ENCODE data around the gene KCNH2.
"Not testable (repeated sequence)": the region's sequence is repeated elsewhere in the genome, so short reads cannot be mapped to it uniquely, and the experiment has no call there.

Gene KCNH2, protein sequence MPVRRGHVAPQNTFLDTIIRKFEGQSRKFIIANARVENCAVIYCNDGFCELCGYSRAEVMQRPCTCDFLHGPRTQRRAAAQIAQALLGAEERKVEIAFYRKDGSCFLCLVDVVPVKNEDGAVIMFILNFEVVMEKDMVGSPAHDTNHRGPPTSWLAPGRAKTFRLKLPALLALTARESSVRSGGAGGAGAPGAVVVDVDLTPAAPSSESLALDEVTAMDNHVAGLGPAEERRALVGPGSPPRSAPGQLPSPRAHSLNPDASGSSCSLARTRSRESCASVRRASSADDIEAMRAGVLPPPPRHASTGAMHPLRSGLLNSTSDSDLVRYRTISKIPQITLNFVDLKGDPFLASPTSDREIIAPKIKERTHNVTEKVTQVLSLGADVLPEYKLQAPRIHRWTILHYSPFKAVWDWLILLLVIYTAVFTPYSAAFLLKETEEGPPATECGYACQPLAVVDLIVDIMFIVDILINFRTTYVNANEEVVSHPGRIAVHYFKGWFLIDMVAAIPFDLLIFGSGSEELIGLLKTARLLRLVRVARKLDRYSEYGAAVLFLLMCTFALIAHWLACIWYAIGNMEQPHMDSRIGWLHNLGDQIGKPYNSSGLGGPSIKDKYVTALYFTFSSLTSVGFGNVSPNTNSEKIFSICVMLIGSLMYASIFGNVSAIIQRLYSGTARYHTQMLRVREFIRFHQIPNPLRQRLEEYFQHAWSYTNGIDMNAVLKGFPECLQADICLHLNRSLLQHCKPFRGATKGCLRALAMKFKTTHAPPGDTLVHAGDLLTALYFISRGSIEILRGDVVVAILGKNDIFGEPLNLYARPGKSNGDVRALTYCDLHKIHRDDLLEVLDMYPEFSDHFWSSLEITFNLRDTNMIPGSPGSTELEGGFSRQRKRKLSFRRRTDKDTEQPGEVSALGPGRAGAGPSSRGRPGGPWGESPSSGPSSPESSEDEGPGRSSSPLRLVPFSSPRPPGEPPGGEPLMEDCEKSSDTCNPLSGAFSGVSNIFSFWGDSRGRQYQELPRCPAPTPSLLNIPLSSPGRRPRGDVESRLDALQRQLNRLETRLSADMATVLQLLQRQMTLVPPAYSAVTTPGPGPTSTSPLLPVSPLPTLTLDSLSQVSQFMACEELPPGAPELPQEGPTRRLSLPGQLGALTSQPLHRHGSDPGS

DNA sequence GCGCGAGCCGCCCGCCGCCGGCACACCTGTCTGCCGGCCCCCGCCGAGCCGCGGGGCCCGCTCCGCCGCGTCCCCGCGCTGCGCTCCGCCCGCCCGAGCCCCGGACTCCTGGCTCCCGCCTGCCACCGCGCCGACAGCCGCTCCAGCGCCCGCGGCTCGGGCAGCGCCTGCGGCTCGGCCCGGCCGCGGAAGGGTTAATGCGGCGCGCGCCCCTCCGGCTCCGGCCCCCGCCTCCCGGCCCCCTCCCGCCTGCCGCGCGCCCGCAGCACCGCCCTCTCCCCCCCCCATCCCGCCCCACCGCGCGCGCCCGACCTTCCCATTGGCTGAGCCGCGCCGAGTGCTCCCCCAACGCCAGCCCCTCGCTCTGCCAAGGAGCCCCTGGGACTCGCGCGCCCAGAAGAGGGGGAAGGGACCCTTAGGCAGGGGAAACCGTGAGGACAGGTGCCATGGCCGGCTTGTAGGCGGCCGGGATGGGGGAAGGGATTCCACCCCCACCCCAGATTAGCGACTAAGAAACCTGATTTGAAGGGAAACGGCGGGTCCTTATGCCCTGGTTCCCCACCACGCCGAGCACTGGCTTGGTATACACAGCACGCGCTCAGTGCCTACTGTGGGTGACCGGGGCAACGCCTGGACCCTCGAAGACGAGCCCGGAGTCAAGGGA lies at the start of gene KCNH2:
Gene KCNH2, minus strand, starts transcription at position 196 of the 664 bp plus-strand sequence. CDS start 408 bp downstream, outside the sequence.
- no peak for DNase-seq (ENCODE audit: low spot score)

DNA sequence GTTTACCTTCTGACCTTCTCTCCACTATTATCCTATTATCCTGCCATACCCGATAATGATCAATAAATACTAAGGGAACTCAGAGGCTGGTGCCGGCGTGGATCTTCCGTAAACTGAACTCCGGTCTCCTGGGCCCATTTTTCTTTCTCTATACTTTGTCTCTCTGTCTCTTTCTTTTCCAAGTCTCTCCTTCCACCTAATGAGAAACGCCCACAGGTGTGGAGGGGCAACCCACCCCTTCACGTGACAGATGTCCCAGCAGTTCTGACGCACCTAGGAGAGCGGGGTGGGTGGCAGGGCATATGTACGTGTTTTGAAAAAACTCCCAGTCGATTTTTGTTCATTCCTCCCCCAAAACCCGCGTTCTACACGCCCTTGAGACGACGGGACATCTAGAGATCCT lies 49.6 kb upstream of the KCNH2 start:
- DNase-seq (ENCODE audit: low spot score), result not testable (repeated sequence)

DNA sequence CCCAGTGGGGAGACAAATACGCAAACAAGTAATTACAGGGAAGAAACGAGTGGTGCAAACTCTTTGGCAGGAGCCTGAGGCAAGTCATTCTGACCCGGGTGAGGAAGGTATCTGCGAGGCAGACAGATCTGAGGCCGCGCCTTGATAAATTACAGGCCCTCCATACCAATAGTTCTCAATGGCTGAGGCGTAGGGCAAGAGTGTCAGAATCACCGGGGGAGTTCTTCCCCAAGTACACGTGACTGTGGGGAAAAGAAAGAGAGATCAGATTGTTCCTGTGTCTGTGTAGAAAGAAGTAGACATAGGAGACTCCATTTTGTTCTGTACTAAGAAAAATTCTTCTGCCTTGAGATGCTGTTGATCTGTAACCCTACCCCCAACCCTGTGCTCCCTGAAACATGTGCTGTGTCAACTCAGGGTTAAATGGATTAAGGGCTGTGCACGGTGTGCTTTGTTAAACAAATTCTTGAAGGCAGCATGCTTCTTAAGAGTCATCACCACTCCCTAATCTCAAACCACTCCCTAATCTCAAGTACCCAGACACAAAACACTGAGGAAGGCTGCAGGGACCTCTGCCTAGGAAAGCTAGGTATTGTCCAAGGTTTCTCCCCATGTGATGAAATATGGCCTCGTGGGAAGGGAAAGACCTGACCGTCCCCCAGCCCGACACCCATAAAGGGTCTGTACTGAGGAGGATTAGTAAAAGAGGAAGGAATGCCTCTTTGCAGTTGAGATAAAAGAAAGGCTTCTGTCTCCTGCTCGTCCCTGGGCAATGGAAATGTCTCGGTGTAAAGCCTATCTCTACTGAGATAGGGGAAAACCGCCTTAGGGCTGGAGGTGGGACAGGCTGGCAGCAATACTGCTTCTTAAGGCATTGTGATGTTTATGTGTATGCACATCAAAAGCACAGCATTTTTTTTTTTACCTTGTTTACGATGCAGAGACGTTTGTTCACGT lies 48.9 kb upstream of the KCNH2 start:
- DNase-seq (ENCODE audit: low spot score), result not testable (repeated sequence)

DNA sequence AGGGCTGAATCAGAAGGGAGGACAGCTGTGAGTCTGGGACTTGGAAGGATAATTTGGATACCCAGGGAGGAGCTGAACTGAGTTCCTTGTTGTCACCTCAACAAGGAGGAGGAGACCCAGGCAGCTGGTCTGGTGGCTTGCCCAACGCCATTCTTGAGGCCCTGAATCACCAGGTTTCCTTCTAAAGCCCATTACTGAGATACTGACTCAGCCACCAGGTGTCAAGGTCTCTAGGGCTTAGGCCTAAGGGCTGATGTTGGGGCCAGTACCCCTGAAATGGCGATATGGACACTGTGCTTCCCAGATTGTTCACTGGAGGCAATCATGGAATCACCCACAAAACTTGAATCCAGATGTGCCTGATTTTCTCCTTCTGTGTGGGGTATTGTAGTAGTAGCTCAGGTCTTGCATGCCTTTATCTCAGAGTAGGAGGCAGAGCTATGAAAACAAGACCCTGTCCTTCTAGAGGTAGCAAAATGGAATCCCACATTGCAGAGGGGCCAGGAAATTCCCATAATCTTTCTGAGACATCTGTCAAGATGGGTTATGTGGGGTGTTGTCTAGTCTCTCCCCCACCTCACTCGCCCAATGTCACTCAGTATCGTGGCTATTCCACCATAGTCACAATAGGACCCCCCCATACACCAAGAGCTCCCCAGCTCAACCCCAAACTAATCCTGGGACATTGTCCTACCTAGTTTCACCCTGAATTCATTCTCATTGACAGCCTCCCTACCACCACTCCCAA lies 48.0 kb upstream of the KCNH2 start:
- DNase-seq (ENCODE audit: low spot score), result no peak

DNA sequence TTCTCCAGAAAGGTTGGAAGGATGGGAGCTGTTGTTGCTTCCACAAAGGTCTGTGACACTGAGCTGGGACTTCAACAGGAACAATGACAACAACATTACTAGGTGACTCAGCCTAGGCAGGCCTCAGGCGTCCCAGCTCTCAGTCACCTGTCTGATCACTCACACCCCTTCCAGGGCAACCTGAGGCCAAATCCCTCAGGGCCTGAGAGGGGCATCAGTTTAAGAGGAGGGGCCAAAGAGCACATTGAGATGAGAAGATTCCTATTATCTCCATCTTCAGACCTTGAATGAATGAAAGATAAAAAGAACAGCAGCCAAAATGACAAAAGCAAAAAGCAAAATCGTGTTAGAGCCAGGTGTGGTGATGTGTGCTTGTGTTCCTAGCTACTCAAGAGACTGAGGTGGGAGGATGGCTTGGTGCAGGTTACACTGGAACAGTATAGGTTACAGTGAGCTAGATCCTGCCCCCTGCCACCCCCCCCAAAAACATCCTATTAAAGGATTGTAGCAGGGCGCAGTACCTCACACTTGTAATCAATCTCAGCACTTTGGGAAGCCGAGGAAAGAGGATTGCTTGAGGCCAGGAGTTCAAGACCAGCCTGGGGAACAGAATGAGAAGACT lies 46.4 kb upstream of the KCNH2 start, which contains the start of gene ATG9B:
Gene ATG9B, minus strand, starts transcription at position 60 of the 622 bp plus-strand sequence. CDS start 71 bp downstream, outside the sequence.
- no peak for DNase-seq (ENCODE audit: low spot score)

DNA sequence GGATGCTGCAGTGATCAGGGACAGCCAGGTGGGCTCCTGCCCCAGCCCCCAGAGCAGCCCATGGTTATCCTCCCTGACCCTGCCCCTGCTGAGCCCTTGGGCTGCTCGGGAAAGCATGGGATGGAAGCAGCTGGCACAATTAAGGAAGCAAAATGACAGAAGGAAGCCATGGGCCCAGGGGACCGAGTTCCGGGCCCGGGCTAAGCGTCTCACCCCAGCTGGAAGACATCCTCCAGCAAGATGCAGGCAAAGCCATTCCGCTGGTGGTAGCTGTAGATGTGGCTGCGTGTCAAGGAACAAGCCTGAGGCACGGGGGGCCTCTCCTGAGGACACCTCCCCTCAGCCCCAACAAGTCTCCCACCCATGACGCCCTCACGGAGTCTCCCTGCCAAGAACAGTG lies 45.1 kb upstream of the KCNH2 start:
- DNase-seq (ENCODE audit: low spot score), result no peak

DNA sequence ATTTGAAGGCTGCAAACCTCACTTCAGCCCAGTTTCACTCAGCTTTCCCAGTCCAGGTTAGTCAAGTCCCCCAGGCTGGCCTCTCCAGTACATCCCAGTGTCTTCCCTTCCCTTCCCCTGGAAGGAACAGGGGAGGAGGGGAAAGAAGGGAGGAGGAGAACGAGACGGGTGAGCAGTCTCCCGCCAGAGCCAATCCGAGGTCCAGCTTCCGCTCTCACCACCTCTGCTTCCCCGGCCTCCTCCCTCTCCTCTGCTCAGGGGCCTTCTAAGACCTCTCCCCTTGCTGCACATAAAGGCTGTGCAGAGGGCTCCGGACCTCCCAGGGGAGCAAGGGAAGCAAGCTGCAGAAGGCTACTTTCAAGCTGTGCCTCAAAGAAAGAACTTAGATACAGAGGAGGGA lies 42.1 kb upstream of the KCNH2 start:
- no peak for DNase-seq (ENCODE audit: low spot score)

DNA sequence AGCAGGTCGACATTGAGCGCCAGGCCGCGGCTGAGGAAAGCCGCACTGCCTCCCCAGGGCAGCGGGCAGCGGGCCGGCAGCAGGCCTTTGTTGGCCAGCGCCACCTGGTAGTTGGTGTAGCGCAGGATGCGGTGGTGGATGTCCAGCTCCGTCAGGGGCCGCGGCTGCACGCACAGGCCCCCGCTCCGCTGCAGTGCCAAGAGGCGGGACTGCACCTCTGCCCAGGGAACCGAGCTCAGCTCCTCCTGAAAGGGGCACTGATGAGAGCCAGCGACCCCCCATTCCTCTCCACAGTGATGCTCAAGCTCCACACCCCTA lies 41.0 kb upstream of the KCNH2 start:
- no peak for DNase-seq (ENCODE audit: low spot score)

DNA sequence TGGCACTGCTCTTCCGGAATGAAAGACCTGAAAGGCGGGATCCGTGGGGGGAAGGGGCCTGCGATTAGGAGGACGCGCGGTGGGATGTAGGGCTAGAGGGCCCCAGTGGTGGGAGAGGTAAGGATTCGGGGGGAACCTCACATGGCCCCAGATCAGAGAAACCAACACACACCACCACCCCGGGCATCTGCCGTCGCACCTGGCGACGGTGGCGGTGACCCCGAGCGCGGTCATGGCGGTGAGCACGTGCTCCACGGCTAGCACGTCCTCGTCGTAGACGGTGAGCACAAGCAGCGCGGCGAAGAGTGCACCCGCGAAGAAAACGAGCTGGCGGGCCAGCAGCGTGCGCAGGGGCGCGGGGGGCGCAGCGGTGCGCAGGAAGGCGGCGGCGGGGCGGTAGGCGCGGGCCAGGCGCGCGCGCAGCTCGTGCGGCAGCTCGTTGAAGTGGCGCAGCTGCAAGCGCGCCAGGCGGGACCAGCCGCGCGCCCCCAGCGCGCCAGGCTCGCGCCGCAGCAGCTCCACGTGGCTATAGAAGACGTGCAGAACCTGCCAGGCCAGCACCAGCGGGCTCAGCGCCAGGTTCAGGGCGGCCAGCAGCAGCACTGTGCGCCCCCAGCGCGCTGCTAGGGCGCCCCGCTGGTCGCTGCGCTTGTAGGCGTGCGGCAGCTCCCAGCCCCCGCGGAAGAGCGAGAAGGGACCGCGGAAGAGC lies 40.5 kb upstream of the KCNH2 start:
- no peak for DNase-seq (ENCODE audit: low spot score)

DNA sequence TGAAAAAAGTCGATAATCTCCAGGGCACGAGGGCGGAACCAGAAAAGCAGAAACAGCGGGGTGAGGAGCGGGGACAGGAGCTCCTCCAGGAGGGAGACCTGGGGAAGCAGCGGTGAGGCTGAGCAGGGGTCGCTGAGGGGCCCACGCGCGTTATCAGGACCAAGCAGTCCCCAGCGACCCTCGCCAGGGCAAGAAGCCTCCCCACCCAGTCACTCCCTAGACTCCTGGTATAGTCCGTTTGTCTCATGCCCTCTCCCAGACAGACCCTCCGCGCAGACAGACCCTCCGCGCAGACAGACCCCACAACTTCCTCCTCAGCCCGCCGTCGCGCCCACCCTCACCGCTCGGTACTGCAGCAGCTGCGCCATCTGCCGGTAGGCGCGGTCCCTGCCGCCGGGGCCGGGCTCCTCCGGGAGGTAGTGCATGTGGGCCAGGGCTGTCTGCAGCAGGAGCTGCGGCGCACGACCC lies 39.9 kb upstream of the KCNH2 start:
- no peak for DNase-seq (ENCODE audit: low spot score)

DNA sequence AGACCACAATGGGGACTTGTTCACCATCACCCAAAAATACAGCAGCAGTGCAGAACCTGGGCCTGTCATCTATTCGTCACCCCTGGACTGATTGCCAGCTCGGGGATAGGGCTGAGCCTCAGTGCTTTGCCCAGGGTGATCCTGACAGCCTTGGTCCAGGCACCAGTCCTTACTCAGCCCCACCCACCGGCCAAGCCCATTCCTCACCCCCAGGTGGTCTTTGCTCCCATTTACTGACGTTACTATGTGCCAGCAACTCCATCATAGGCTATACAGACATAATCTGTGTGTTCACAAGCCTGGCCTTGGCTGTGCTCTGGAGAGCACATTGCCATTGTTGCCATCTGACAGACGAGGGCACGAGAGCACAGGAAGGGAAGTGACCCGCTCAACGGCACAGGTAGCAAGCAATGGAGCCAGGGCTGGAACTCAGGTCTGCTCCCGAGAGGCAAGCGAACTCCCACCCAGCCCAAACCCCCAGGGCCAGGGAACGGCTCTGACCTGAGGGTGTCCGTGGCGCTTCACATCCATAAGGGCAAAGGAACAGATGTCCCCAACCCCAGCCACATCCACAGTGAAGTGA lies 39.3 kb upstream of the KCNH2 start:
- no peak for DNase-seq (ENCODE audit: low spot score)

DNA sequence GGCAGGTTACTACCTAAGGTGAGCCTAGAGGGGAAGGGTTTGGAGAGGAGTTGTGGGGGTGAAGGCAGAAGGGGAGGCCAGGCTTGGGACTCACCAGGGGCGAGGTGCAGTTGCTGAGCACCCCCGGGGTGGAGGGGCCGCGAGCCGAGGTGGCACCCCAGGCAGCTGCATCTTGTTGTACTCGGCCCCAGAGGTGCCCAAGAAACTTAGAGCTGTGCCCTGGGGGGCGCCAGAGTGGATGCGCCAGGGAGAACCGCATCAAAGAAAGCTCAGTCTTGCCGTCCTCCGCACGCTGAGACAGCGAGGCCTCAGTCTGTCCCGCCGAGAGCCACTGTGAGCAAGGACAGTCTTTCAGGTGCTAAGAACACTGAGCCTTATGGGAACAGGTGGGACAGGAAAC lies 38.8 kb upstream of the KCNH2 start:
- DNase-seq (ENCODE audit: low spot score), result no peak

DNA sequence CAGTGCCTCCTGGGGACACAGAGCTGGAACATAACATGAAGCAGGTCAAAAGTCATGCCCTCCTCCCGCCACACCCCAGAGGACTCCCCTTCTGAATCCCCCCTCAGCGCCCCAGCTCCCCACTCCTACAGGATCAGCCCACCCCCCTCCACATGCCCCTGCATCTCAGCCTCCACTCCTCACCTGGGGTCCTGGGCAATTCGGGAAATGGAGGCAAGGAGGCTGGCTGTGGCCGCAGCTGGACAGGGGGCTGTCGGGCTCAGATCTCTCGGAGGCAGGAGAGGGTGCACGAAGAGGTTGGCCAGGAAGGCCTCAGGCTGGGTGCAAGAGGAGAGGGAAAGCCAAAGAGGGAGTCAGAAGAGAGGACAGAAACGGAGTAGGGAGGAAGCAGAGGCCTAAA lies 38.4 kb upstream of the KCNH2 start:
- no peak for DNase-seq (ENCODE audit: low spot score)

DNA sequence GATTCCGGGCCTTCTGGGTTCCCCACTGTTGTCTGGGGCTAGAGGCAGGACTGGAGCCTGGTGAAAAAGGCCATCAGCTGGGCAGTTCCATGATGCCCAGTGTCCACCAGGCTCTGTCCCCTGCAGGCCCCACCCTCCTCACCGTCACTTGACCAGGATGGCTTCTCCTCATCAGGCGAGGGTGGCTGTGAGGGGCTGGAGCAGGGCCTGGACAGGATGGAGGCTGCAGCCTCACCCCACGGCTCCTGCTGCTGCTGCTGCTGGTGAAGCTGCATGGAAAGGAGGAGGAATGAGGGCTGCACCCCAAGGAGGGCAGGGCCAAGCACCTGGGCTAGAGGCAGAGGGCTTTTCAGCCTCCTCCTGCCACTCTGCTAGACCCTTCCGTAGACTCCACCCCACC lies 37.8 kb upstream of the KCNH2 start:
- DNase-seq (ENCODE audit: low spot score), result no peak

DNA sequence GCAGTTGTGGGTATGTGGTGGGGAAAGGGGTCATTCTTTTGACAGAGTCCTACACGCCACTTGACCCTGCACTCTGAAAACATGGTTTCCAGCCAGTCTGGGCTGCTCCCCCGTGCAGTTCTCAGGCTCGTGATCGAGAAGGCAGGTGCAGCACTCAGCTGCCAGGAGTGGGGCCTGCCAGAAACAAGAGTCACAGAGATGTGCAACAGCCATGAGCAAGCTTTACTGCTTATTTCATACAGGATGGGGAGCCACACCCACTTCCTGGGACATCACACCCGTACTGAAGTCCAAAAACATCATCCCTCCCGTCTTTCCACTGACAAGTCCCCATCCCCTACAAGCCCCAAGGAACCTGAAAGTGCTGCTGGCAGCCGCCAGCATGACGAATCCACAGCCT lies 36.8 kb upstream of the KCNH2 start:
- DNase-seq (ENCODE audit: low spot score), result no peak

DNA sequence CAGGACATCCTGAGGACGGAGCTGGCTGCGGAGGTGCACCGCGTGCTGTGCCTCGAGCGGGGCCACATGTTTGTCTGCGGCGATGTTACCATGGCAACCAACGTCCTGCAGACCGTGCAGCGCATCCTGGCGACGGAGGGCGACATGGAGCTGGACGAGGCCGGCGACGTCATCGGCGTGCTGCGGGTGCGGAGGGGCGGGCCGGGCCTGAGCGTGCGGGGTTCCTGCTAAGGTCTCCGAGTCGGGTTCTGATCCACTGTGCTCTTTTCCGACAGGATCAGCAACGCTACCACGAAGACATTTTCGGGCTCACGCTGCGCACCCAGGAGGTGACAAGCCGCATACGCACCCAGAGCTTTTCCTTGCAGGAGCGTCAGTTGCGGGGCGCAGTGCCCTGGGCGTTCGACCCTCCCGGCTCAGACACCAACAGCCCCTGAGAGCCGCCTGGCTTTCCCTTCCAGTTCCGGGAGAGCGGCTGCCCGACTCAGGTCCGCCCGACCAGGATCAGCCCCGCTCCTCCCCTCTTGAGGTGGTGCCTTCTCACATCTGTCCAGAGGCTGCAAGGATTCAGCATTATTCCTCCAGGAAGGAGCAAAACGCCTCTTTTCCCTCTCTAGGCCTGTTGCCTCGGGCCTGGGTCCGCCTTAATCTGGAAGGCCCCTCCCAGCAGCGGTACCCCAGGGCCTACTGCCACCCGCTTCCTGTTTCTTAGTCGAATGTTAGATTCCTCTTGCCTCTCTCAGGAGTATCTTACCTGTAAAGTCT lies 35.8 kb upstream of the KCNH2 start:
- DNase-seq (ENCODE audit: low spot score), result no peak

DNA sequence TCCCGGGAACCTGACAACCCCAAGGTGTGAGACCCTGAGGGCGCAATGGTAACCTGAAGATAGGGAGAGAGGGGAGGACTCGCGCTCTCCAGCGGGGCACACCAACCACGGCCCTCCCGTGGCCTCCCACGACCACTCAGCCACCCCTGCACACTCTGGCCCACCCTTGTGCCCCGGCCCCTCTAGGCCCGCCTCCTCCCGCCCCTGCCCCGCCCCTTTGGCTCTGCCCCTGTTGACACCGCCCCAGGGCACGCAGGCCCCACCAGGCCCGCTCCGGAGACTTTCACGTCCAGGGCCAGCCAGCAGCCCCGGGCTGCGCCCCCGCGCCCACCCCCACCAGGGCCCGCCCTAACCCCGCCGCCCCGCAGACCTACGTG lies 35.2 kb upstream of the KCNH2 start:
- no peak for DNase-seq (ENCODE audit: low spot score)

DNA sequence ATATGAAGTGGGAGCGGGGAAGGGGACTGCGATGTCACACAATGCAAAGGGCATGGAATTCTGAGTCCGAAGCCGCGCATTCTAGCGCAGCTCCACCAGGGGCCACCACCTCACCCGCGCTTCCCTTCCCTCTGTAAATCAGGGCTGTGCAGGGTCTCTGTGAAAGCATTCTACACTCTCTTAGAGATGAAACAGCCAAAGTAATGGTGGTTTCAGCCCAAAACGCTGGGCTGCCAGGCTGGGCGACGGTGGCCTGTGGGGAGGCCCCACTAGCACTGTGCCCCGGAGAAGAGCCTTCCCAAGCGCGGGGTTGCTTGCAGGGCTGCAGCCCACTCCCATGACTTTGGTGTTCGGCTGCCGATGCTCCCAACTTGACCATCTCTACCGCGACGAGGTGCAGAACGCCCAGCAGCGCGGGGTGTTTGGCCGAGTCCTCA lies 34.8 kb upstream of the KCNH2 start:
- no peak for DNase-seq (ENCODE audit: low spot score)
